Activated CD8-positive, alpha-beta T cell treated with anti-CD3 and anti-CD28 coated beads for 36 hours (primary cell): ENCODE data around the gene MCF2L. TPM values are rescaled to one million over a fixed set of nuclear protein-coding genes. Genes with fewer than 3 reads are reported as not detected.

Experiments
- ATAC-seq: fragments of 200-7000 bp; cut with Tn5 transposase; one replicate; pipeline ENCODE4 v1.10.0; 2021; ENCODE audit warnings: mild to moderate bottlenecking, moderate library complexity
- CTCF ChIA-PET: fragments of 350-600 bp; sonication (Branson Sonifier 250); formaldehyde crosslinking; loops from one replicate; lab custom pipeline; 2021; ENCODE audit warnings: antibody characterized with exemption; lab: Charles Lee
- POLR2A ChIA-PET: fragments of 350-600 bp; sonication (Branson Sonifier 250); formaldehyde crosslinking; loops from one replicate; lab custom pipeline; 2021; ENCODE audit warnings: antibody characterized with exemption; lab: Charles Lee
- DNase-seq: peaks from one replicate; pipeline ENCODE4 v3.0.0-alpha.2; 2020
- H3K27ac Mint-ChIP-seq: one replicate; pipeline ENCODE4 v1.8.0; 2021; ENCODE audit warnings: mild to moderate bottlenecking, mixed read lengths
- H3K27me3 Mint-ChIP-seq: one replicate; pipeline ENCODE4 v1.8.0; 2021; ENCODE audit warnings: mixed read lengths
- H3K36me3 Mint-ChIP-seq: one replicate; pipeline ENCODE4 v1.8.0; 2021; ENCODE audit warnings: low read depth, mixed read lengths
- H3K4me1 Mint-ChIP-seq: one replicate; pipeline ENCODE4 v1.8.0; 2021; ENCODE audit warnings: low read depth, mixed read lengths
- H3K4me3 Mint-ChIP-seq: one replicate; pipeline ENCODE4 v1.8.0; 2021; ENCODE audit warnings: mild to moderate bottlenecking, moderate library complexity, mixed read lengths
- H3K9me3 Mint-ChIP-seq: one replicate; pipeline ENCODE4 v1.8.0; 2021; ENCODE audit warnings: mixed read lengths
- CTCF ChIP-seq: fragments of 200-600 bp; IDR thresholded peaks from one replicate; pipeline ENCODE4 v1.8.0; 2022; ENCODE audit warnings: antibody characterized with exemption, mild to moderate bottlenecking
- intact Hi-C: fragments of 100-400 bp; cut with micrococcal nuclease; formaldehyde crosslinking; loops from one replicate; pipeline ENCODE4 v1.10.0; 2022
- total RNA-seq, 2 experiments: library from RNA; stranded (reverse); gene quantifications; one replicate each; pipeline ENCODE4 v1.2.3, GENCODE V29; 2021

The MCF2L gene
- total RNA-seq, 2 experiments from 2014 or later, result 7.6 to 8.9 TPM

- no peaks in the 10 kb centered on the region for H3K36me3 Mint-ChIP-seq
- CTCF ChIA-PET, result no interaction called here
Observed at GRCh38 chr13:113116871-113117271, 147.9 kb downstream of the MCF2L start.

DNA sequence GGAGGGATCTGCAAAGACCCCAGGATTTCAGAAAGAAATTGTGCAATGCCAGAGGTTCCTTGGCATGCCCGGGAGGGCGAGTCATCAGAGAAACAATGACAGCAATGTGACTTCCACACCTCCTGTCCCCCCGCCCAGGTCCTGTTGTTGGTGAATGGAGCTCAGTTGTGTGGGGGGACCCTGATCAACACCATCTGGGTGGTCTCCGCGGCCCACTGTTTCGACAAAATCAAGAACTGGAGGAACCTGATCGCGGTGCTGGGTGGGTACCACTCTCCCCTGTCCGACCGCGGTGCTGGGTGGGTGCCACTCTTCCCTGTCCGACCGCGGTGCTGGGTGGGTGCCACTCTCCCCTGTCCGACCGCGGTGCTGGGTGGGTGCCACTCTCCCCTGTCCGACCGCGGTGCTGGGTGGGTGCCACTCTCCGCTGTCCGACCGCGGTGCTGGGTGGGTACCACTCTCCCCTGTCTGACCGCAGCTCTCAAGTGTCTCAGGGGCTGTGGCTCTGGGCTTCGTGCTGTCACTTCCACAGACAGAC lies 148.4 kb downstream of the MCF2L start:
- DNase-seq (no peak), ATAC-seq (no peak)
- CTCF ChIA-PET, result no interaction called here
- POLR2A ChIA-PET, result no interaction called here
- Mint-ChIP-seq H3K36me3 (no peaks in the 10 kb centered on the region), H3K4me1 (no peaks in the 10 kb centered on the region), H3K4me3 (no peak overlapping the region), H3K27me3 (no peaks in the 10 kb centered on the region), H3K27ac (no peak overlapping the region), H3K9me3 (no peaks in the 10 kb centered on the region)
- intact Hi-C loops, result no loop called here
- TF ChIP-seq CTCF, result no peak

More at GRCh38 chr13:113116871-113117271, 147.9 kb downstream of the MCF2L start:
- TF ChIP-seq CTCF, result no peak
- Mint-ChIP-seq H3K27me3 (no peaks in the 10 kb centered on the region), H3K27ac (no peak overlapping the region), H3K9me3 (no peaks in the 10 kb centered on the region), H3K4me3 (no peak overlapping the region), H3K4me1 (no peaks in the 10 kb centered on the region)
- ATAC-seq (no peak), DNase-seq (no peak)
- intact Hi-C loops, result no loop called here
- POLR2A ChIA-PET, result no interaction called here

GRCh38 chr13:113117911-113118260 lies 148.9 kb downstream of the MCF2L start:
- no peak for ATAC-seq
- Mint-ChIP-seq H3K9me3 (no peaks in the 10 kb centered on the region), H3K36me3 (no peaks in the 10 kb centered on the region), H3K4me3 (no peak overlapping the region), H3K27me3 (no peaks in the 10 kb centered on the region), H3K27ac (no peak overlapping the region), H3K4me1 (no peaks in the 10 kb centered on the region)
- intact Hi-C loops, result no loop called here
- CTCF ChIA-PET, result no interaction called here
- DNase-seq, result no peak
- POLR2A ChIA-PET, result no interaction called here
- no peak for TF ChIP-seq CTCF

- Mint-ChIP-seq H3K4me1 (no peaks in the 10 kb centered on the region), H3K27ac (no peak overlapping the region), H3K9me3 (no peaks in the 10 kb centered on the region), H3K27me3 (no peaks in the 10 kb centered on the region), H3K36me3 (no peaks in the 10 kb centered on the region), H3K4me3 (no peak overlapping the region)
- no peak for ATAC-seq
- DNase-seq, result no peak
- intact Hi-C loops, result no loop called here
- TF ChIP-seq CTCF, result no peak
- ChIA-PET CTCF (no interaction called here), POLR2A (no interaction called here)
Observed at GRCh38 chr13:113118261-113119021, 149.4 kb downstream of the MCF2L start.

- H3K4me1 Mint-ChIP-seq, result no peaks in the 10 kb centered on the region
- no peak overlapping the region for H3K4me3 Mint-ChIP-seq
- H3K27ac Mint-ChIP-seq, result no peak overlapping the region
- H3K36me3 Mint-ChIP-seq, result no peaks in the 10 kb centered on the region
- ATAC-seq (no peak), DNase-seq (no peak)
- ChIA-PET POLR2A (no interaction called here), CTCF (no interaction called here)
- no peak for TF ChIP-seq CTCF
- intact Hi-C loops, result no loop called here
- no peaks in the 10 kb centered on the region for H3K27me3 Mint-ChIP-seq
- no peaks in the 10 kb centered on the region for H3K9me3 Mint-ChIP-seq
Observed at GRCh38 chr13:113119166-113119821, 150.3 kb downstream of the MCF2L start.
